ENCODE data around the gene LNPEP. TPM values are rescaled to one million over a fixed set of nuclear protein-coding genes. Genes with fewer than 3 reads are reported as not detected.

Gene LNPEP
- total RNA-seq, 1 donor from 2014 or later = 13.2 TPM

GRCh38 chr5:96993760-96994159, 57.9 kb downstream of the LNPEP start:
- no peak overlapping the region for H3K4me3 Mint-ChIP-seq (ENCODE audit: unreplicated experiment)
- no peaks in the 10 kb centered on the region for H3K4me1 Mint-ChIP-seq (ENCODE audit: unreplicated experiment)
- H3K9me3 Mint-ChIP-seq (ENCODE audit: unreplicated experiment) = no peaks in the 10 kb centered on the region
- H3K36me3 Mint-ChIP-seq (ENCODE audit: low read depth, unreplicated experiment) = no peaks in the 10 kb centered on the region
- DNase-seq (ENCODE audit: low spot score) = no peak
- H3K27ac Mint-ChIP-seq (ENCODE audit: unreplicated experiment) = no peak overlapping the region
- no peak for TF ChIP-seq CTCF (IDR thresholded peaks at IDR 0.05; ENCODE audit: unreplicated experiment)
- H3K27me3 Mint-ChIP-seq (ENCODE audit: unreplicated experiment) = no peaks in the 10 kb centered on the region

- H3K27me3 Mint-ChIP-seq (ENCODE audit: unreplicated experiment) = no peaks in the 10 kb centered on the region
- DNase-seq (ENCODE audit: low spot score) = no peak
- H3K9me3 Mint-ChIP-seq (ENCODE audit: unreplicated experiment) = no peaks in the 10 kb centered on the region
- H3K36me3 Mint-ChIP-seq (ENCODE audit: low read depth, unreplicated experiment) = no peaks in the 10 kb centered on the region
- no peak overlapping the region for H3K4me3 Mint-ChIP-seq (ENCODE audit: unreplicated experiment)
- H3K27ac Mint-ChIP-seq (ENCODE audit: unreplicated experiment) = no peak overlapping the region
- H3K4me1 Mint-ChIP-seq (ENCODE audit: unreplicated experiment) = no peaks in the 10 kb centered on the region
- TF ChIP-seq CTCF (IDR thresholded peaks at IDR 0.05; ENCODE audit: unreplicated experiment) = no peak
Measured at GRCh38 chr5:96994493-96994892, 58.6 kb downstream of the LNPEP start.

- no peak for DNase-seq (ENCODE audit: low spot score)
- no peaks in the 10 kb centered on the region for H3K27me3 Mint-ChIP-seq (ENCODE audit: unreplicated experiment)
- H3K36me3 Mint-ChIP-seq (ENCODE audit: low read depth, unreplicated experiment) = no peaks in the 10 kb centered on the region
- H3K4me3 Mint-ChIP-seq (ENCODE audit: unreplicated experiment) = no peak overlapping the region
- H3K4me1 Mint-ChIP-seq (ENCODE audit: unreplicated experiment) = no peaks in the 10 kb centered on the region
- H3K9me3 Mint-ChIP-seq (ENCODE audit: unreplicated experiment) = no peaks in the 10 kb centered on the region
- no peak overlapping the region for H3K27ac Mint-ChIP-seq (ENCODE audit: unreplicated experiment)
- TF ChIP-seq CTCF (IDR thresholded peaks at IDR 0.05; ENCODE audit: unreplicated experiment) = no peak
Measured at GRCh38 chr5:96995419-96995818, 59.5 kb downstream of the LNPEP start.

GRCh38 chr5:96997265-96997859, 61.5 kb downstream of the LNPEP start:
- H3K4me1 Mint-ChIP-seq (ENCODE audit: unreplicated experiment) = no peaks in the 10 kb centered on the region
- no peak overlapping the region for H3K27ac Mint-ChIP-seq (ENCODE audit: unreplicated experiment)
- no peak overlapping the region for H3K4me3 Mint-ChIP-seq (ENCODE audit: unreplicated experiment)
- H3K27me3 Mint-ChIP-seq (ENCODE audit: unreplicated experiment) = no peaks in the 10 kb centered on the region
- H3K36me3 Mint-ChIP-seq (ENCODE audit: low read depth, unreplicated experiment) = no peaks in the 10 kb centered on the region
- DNase-seq (ENCODE audit: low spot score) = peak; percentile 7
- H3K9me3 Mint-ChIP-seq (ENCODE audit: unreplicated experiment) = no peaks in the 10 kb centered on the region
- TF ChIP-seq CTCF (IDR thresholded peaks at IDR 0.05; ENCODE audit: unreplicated experiment) = peak; percentile 67

- Mint-ChIP-seq H3K27me3 (ENCODE audit: unreplicated experiment) (no peaks in the 10 kb centered on the region), H3K27ac (ENCODE audit: unreplicated experiment) (no peak overlapping the region), H3K4me1 (ENCODE audit: unreplicated experiment) (no peaks in the 10 kb centered on the region), H3K9me3 (ENCODE audit: unreplicated experiment) (no peaks in the 10 kb centered on the region), H3K36me3 (ENCODE audit: low read depth, unreplicated experiment) (no peaks in the 10 kb centered on the region), H3K4me3 (ENCODE audit: unreplicated experiment) (no peak overlapping the region)
- no peak for TF ChIP-seq CTCF (IDR thresholded peaks at IDR 0.05; ENCODE audit: unreplicated experiment)
- DNase-seq (ENCODE audit: low spot score) = no peak
Measured at GRCh38 chr5:96999856-97000255, 64.0 kb downstream of the LNPEP start.
